ENCODE measurements around the gene SLC35G1. TPM values are rescaled to one million over a fixed set of nuclear protein-coding genes. Genes with fewer than 3 reads are reported as not detected.

Gene SLC35G1
- total and polyA plus RNA-seq, 2 of the 8 experiments (the other 6 are each of a cell fraction or from before 2014, with no cell fraction given), result 6.2 to 6.4 TPM

DNA sequence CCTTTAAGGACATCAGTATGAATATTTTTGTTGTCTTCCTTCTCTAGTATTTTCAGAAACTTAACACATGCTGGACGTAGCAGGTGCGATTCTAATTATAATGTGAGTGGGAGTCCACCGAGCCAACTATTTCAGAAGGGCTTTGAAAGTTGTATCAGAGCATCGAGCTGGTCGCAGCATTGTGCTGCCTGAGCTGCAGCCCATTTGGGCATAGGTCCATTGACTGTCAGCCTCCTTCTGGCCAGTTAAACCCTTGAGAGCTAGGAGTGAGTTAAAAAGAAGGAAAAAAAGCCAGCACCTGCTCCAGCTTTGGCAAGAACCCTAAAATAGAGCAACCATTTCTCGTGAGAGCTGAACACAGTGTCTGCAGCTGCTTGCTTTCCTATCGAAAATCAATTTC, 47.8 kb downstream of the SLC35G1 start:
- Histone ChIP-seq H4K5ac (ENCODE audit: insufficient read length, low read depth, low read length) (no peak overlapping the region), H3K4me3 (ENCODE audit: extremely low read depth in 1 of 4, insufficient read depth in 2 of 4, low read depth in 3 of 4, low read length in 4 of 4) (no peak overlapping the region)
- POLR2A ChIA-PET (ENCODE audit: partially characterized antibody), result no interaction called here

More for the DNA sequence above, 47.8 kb downstream of the SLC35G1 start:
- DNase-seq (ENCODE audit: low read depth in 1 of 2, low spot score in 2 of 2) (no peak), FAIRE-seq (no peak)
- Histone ChIP-seq H2BK120ac (replicated peaks; ENCODE audit: low read depth, low read length) (no peak overlapping the region), H3K4me1 (replicated peaks in 1 of 4; ENCODE audit: control insufficient read depth in 3 of 4, insufficient read depth in 4 of 4, low read length in 3 of 4) (no peaks in the 10 kb centered on the region), H3K27ac (ENCODE audit: low read depth, low read length) (no peak overlapping the region), H3K14ac (ENCODE audit: insufficient read length) (no peak overlapping the region), H2BK20ac (ENCODE audit: low read length) (no peak overlapping the region), H4K91ac (replicated peaks; ENCODE audit: insufficient read length, low read length) (no peak overlapping the region), H3K9ac (replicated peaks in 1 of 4; ENCODE audit: extremely low read depth in 1 of 4, low read depth in 3 of 4, low read length in 3 of 4) (no peak overlapping the region), H3K79me2 (ENCODE audit: control insufficient read depth in 1 of 2, insufficient read depth in 2 of 2, low read length in 2 of 2) (no peaks in the 10 kb centered on the region), H2AFZ (ENCODE audit: low read length) (no peak overlapping the region), H3K27me3 (replicated peaks in 1 of 4; ENCODE audit: control insufficient read depth in 3 of 4, extremely low read depth in 1 of 4, insufficient read depth in 3 of 4, low read length in 3 of 4) (no peaks in the 10 kb centered on the region), H2BK12ac (ENCODE audit: low read depth, low read length) (no peak overlapping the region), H2BK15ac (ENCODE audit: low read length) (no peak overlapping the region), H3K9me3 (ENCODE audit: insufficient read depth in 2 of 2, low read depth in 1 of 2, low read length in 1 of 2) (no peaks in the 10 kb centered on the region), H3K23ac (ENCODE audit: insufficient read length) (no peak overlapping the region), H2BK5ac (ENCODE audit: low read depth, low read length) (no peak overlapping the region), H4K8ac (ENCODE audit: extremely low read depth, insufficient read depth, low read length) (no peak overlapping the region), H3K4me2 (ENCODE audit: insufficient read depth in 1 of 2, low read depth in 2 of 2, low read length in 2 of 2) (no peak overlapping the region), H3K79me1 (ENCODE audit: low read depth, low read length) (no peaks in the 10 kb centered on the region), H3K18ac (ENCODE audit: extremely low read depth, low read length) (no peak overlapping the region), H2AK5ac (ENCODE audit: low read depth, low read length) (no peak overlapping the region), H4K20me1 (replicated peaks in 1 of 2; ENCODE audit: control insufficient read depth in 1 of 2, insufficient read depth in 2 of 2, low read length in 2 of 2) (no peaks in the 10 kb centered on the region), H3K4ac (replicated peaks; ENCODE audit: insufficient read length, low read depth, low read length) (no peak overlapping the region), H3K56ac (replicated peaks; ENCODE audit: insufficient read length, low read depth, low read length) (no peak overlapping the region), H3K36me3 (ENCODE audit: control insufficient read depth in 2 of 4, insufficient read depth in 4 of 4, low read length in 3 of 4) (no peaks in the 10 kb centered on the region), H3K23me2 (ENCODE audit: low read depth, low read length) (no peaks in the 10 kb centered on the region)
- 91% methylated on average over 7 of the region's 7 CpGs; no CpG with 5 or more reads in 1 of the 2 experiments for WGBS, 2 experiments (ENCODE audit: extremely low coverage in 1 of 2, insufficient coverage in 1 of 2, insufficient read length in 1 of 2, insufficient replicate concordance in 2 of 2, low coverage in 1 of 2, low lambda C conversion rate in 2 of 2, missing lambda C conversion rate in 1 of 2)
- CTCF ChIA-PET (ENCODE audit: partially characterized antibody), result interaction anchor here (0.6 to 3.1 kb wide), 3 partner anchors 9 to 379 kb away, joined by 3 to 8 read pairs (median 5); no protein-coding TSS in a partner anchor
- TF ChIP-seq SIRT6 (IDR thresholded peaks at IDR 0.05; ENCODE audit: low read length) (no peak), CREB1 (IDR thresholded peaks at IDR 0.05) (no peak), BCL11A (IDR thresholded peaks at IDR 0.05; ENCODE audit: low read depth in 2 of 2, low read length in 2 of 2) (no peak), ASH2L (IDR thresholded peaks at IDR 0.05; ENCODE audit: low read length) (no peak), SP2 (IDR thresholded peaks at IDR 0.05; ENCODE audit: low read length) (no peak), SP1 (IDR thresholded peaks at IDR 0.05; ENCODE audit: low read depth, low read length) (no peak), RXRA (IDR thresholded peaks at IDR 0.05; ENCODE audit: insufficient read depth, low read depth, low read length) (no peak), CTBP2 (IDR thresholded peaks at IDR 0.05; ENCODE audit: borderline replicate concordance, insufficient read depth, insufficient read length, low read length) (no peak), POLR2A (IDR thresholded peaks at IDR 0.05; ENCODE audit: control extremely low read depth in 1 of 2, low read depth in 2 of 2, low read length in 2 of 2) (no peak), CBX8 (IDR thresholded peaks at IDR 0.05; ENCODE audit: borderline replicate concordance, low read depth, low read length) (no peak), KDM1A (IDR thresholded peaks at IDR 0.05; ENCODE audit: borderline replicate concordance, low read length) (no peak), CHD1 (IDR thresholded peaks at IDR 0.05; ENCODE audit: low read depth, low read length) (no peak), E2F6 (IDR thresholded peaks at IDR 0.05) (no peak)

Data from H1 (cell line).